ENCODE measurements around the gene SLC13A2.

SLC13A2 gene

DNA sequence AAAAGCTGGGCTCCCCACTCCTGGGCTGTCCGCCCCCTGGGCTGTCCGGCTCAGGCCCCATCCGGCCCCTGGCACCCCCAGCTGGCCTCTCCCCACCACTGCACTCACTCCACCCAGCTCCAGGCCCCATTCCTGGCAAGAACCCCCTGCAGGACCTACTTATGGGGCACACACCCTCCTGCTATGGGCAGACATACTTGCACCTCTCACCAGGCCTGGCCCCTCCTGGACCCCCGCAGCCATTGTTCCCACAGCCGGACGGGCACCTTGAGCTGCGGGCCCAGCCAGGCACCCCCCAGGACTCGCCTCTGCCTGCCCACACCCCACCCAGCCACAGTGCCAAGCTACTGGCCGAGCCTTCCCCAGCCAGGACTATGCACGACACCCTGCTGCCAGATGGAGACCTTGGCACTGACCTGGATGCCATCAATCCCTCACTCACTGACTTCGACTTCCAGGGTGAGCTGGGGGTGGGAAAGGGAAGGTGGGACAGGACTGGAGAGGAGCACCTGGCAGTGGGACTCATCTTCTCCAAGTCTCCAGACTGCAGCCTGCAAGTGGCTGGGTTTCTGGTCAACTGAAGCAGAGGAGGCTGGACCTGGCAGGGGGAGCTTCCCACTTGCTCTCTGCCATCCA, 61.4 kb downstream of the SLC13A2 start:
- H3K4me1 ChIP-seq (ENCODE audit: insufficient read depth, low read length), result no peaks in the 10 kb centered on the region
- no peak overlapping the region for H3K9ac ChIP-seq (ENCODE audit: low read depth, low read length)
- H3K27ac ChIP-seq (ENCODE audit: low read length), result no peak overlapping the region
- H3K4me3 ChIP-seq (ENCODE audit: low read length), result no peak overlapping the region
- no peaks in the 10 kb centered on the region for H3K27me3 ChIP-seq (ENCODE audit: insufficient read depth, low read length)
- H3K36me3 ChIP-seq (ENCODE audit: insufficient read depth, low read depth, low read length), result no peaks in the 10 kb centered on the region
- no peaks in the 10 kb centered on the region for H3K9me3 ChIP-seq (ENCODE audit: insufficient read depth, low read depth, low read length)

GRCh38 chr17:28536532-28537218, 63.2 kb downstream of the SLC13A2 start:
- H3K27ac ChIP-seq (ENCODE audit: low read length), result no peak overlapping the region
- H3K4me1 ChIP-seq (ENCODE audit: insufficient read depth, low read length), result no peaks in the 10 kb centered on the region
- no peak overlapping the region for H3K9ac ChIP-seq (ENCODE audit: low read depth, low read length)
- no peaks in the 10 kb centered on the region for H3K9me3 ChIP-seq (ENCODE audit: insufficient read depth, low read depth, low read length)
- H3K27me3 ChIP-seq (ENCODE audit: insufficient read depth, low read length), result no peaks in the 10 kb centered on the region
- no peak overlapping the region for H3K4me3 ChIP-seq (ENCODE audit: low read length)
- no peaks in the 10 kb centered on the region for H3K36me3 ChIP-seq (ENCODE audit: insufficient read depth, low read depth, low read length)

DNA sequence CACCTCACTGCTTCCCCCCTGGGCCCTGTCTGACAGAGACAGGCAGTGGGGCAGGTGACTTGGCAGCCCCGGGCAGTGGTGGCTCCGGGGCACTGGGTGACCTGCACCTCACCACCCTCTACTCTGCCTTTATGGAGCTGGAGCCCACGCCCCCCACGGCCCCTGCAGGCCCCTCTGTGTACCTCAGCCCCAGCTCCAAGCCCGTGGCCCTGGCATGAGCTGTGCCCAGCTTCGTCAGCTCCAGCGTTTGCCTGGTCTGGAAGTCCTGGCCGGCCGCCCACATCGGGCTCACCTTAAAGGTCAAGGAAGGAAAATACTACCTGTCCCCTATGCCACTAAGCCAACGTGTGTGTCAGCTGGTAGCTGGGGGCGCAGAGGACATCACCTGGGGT, 63.8 kb downstream of the SLC13A2 start:
- H3K36me3 ChIP-seq (ENCODE audit: insufficient read depth, low read depth, low read length), result no peaks in the 10 kb centered on the region
- no peaks in the 10 kb centered on the region for H3K4me1 ChIP-seq (ENCODE audit: insufficient read depth, low read length)
- H3K9ac ChIP-seq (ENCODE audit: low read depth, low read length), result no peak overlapping the region
- H3K4me3 ChIP-seq (ENCODE audit: low read length), result no peak overlapping the region
- no peak overlapping the region for H3K27ac ChIP-seq (ENCODE audit: low read length)
- H3K27me3 ChIP-seq (ENCODE audit: insufficient read depth, low read length), result no peaks in the 10 kb centered on the region
- H3K9me3 ChIP-seq (ENCODE audit: insufficient read depth, low read depth, low read length), result no peaks in the 10 kb centered on the region

GRCh38 chr17:28538296-28538895, 65.0 kb downstream of the SLC13A2 start:
- no peak overlapping the region for H3K9ac ChIP-seq (ENCODE audit: low read depth, low read length)
- no peaks in the 10 kb centered on the region for H3K36me3 ChIP-seq (ENCODE audit: insufficient read depth, low read depth, low read length)
- no peaks in the 10 kb centered on the region for H3K4me1 ChIP-seq (ENCODE audit: insufficient read depth, low read length)
- H3K27ac ChIP-seq (ENCODE audit: low read length), result no peak overlapping the region
- no peaks in the 10 kb centered on the region for H3K9me3 ChIP-seq (ENCODE audit: insufficient read depth, low read depth, low read length)
- H3K27me3 ChIP-seq (ENCODE audit: insufficient read depth, low read length), result no peaks in the 10 kb centered on the region
- H3K4me3 ChIP-seq (ENCODE audit: low read length), result no peak overlapping the region

DNA sequence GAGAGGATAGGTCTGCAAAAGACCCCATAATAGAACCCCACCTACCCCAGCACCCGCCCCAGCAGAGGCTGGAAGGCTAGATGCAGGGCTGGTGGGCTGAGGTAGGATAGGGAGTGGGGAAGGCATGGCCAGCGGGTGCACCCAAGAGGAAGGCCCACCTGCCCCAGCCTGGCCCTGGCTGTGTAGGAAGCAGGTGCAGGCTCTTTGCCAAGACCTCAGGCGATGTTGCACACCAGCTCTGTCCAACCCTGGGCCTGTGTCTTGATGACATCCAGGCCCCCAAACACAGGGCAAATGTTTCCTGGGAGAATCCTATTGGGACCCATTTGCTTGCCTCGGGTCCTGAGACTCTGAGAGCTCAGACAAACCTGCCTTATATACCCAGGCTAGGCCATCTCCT, 66.8 kb downstream of the SLC13A2 start:
- no peaks in the 10 kb centered on the region for H3K9me3 ChIP-seq (ENCODE audit: insufficient read depth, low read depth, low read length)
- no peak overlapping the region for H3K27ac ChIP-seq (ENCODE audit: low read length)

GRCh38 chr17:28541439-28541838, 68.0 kb downstream of the SLC13A2 start:
- H3K4me1 ChIP-seq (ENCODE audit: insufficient read depth, low read length), result peaks cover 10% of the 10 kb centered on the region
- H3K27ac ChIP-seq (ENCODE audit: low read length), result no peak overlapping the region
- no peaks in the 10 kb centered on the region for H3K27me3 ChIP-seq (ENCODE audit: insufficient read depth, low read length)
- no peak overlapping the region for H3K9ac ChIP-seq (ENCODE audit: low read depth, low read length)
- no peak overlapping the region for H3K4me3 ChIP-seq (ENCODE audit: low read length)
- peaks cover 3% of the 10 kb centered on the region; the same call in 1 of the 2 replicates for H3K36me3 ChIP-seq (ENCODE audit: insufficient read depth, low read depth, low read length)
- H3K9me3 ChIP-seq (ENCODE audit: insufficient read depth, low read depth, low read length), result no peaks in the 10 kb centered on the region

More for the DNA sequence above, 66.8 kb downstream of the SLC13A2 start:
- H3K36me3 ChIP-seq (ENCODE audit: insufficient read depth, low read depth, low read length), result no peaks in the 10 kb centered on the region
- no peaks in the 10 kb centered on the region for H3K27me3 ChIP-seq (ENCODE audit: insufficient read depth, low read length)
- no peak overlapping the region for H3K4me3 ChIP-seq (ENCODE audit: low read length)
- no peak overlapping the region for H3K9ac ChIP-seq (ENCODE audit: low read depth, low read length)
- H3K4me1 ChIP-seq (ENCODE audit: insufficient read depth, low read length), result peaks cover 10% of the 10 kb centered on the region

DNA sequence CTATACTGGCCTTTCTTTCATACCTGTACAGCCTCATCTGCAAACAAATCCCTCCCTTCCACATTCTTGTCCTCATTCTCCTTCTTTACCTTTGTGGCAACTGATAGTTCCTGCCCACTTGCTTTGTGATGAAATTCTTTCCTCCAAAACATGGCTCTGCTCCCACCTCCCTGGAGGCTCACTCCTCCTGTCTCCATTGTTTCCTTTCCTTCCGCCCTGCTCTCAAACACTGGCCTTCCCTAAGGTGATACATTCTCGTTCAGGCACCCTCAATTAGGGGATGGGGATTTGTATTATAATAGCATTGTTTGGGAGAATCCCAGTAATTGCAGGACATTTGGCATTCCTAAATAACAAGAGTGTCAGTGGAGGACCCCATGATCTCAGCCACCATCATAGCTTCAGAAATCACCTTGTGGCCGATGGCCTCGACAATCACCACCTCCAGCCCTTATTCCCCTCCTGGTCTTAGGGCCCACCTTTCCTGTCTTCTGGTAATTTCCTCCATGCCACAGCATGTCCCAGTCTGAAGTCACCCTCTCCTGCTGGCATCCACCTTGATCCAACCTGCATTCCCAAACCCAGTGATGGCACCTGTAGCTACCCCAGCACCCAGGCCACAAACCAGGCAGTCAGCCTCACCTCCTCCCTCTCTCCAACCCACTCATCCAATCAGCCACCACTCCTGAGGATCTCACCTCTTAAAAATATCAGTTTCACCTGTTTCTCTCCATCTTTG, 71.1 kb downstream of the SLC13A2 start:
- H3K36me3 ChIP-seq (ENCODE audit: insufficient read depth, low read depth, low read length), result peaks cover 15% of the 10 kb centered on the region
- H3K27ac ChIP-seq (ENCODE audit: low read length), result no peak overlapping the region
- H3K9ac ChIP-seq (ENCODE audit: low read depth, low read length), result no peak overlapping the region
- no peaks in the 10 kb centered on the region for H3K9me3 ChIP-seq (ENCODE audit: insufficient read depth, low read depth, low read length)
- no peak overlapping the region for H3K4me3 ChIP-seq (ENCODE audit: low read length)
- H3K4me1 ChIP-seq (ENCODE audit: insufficient read depth, low read length), result peaks cover 10% of the 10 kb centered on the region
- H3K27me3 ChIP-seq (ENCODE audit: insufficient read depth, low read length), result no peaks in the 10 kb centered on the region

GRCh38 chr17:28545141-28545503, 71.7 kb downstream of the SLC13A2 start:
- H3K27me3 ChIP-seq (ENCODE audit: insufficient read depth, low read length), result no peaks in the 10 kb centered on the region
- no peak overlapping the region for H3K27ac ChIP-seq (ENCODE audit: low read length)
- H3K4me1 ChIP-seq (ENCODE audit: insufficient read depth, low read length), result peaks cover 10% of the 10 kb centered on the region
- H3K9me3 ChIP-seq (ENCODE audit: insufficient read depth, low read depth, low read length), result no peaks in the 10 kb centered on the region
- H3K36me3 ChIP-seq (ENCODE audit: insufficient read depth, low read depth, low read length), result peaks cover 15% of the 10 kb centered on the region
- H3K9ac ChIP-seq (ENCODE audit: low read depth, low read length), result no peak overlapping the region
- no peak overlapping the region for H3K4me3 ChIP-seq (ENCODE audit: low read length)

- Histone ChIP-seq H3K36me3 (ENCODE audit: insufficient read depth, low read depth, low read length) (peaks cover 15% of the 10 kb centered on the region), H3K4me3 (ENCODE audit: low read length) (no peak overlapping the region), H3K9me3 (ENCODE audit: insufficient read depth, low read depth, low read length) (no peaks in the 10 kb centered on the region), H3K27ac (ENCODE audit: low read length) (no peak overlapping the region), H3K27me3 (ENCODE audit: insufficient read depth, low read length) (no peaks in the 10 kb centered on the region), H3K4me1 (ENCODE audit: insufficient read depth, low read length) (peaks cover 10% of the 10 kb centered on the region), H3K9ac (ENCODE audit: low read depth, low read length) (no peak overlapping the region; the same call in 1 of the 2 replicates)
Measured at GRCh38 chr17:28545787-28546415, 72.5 kb downstream of the SLC13A2 start.

DNA sequence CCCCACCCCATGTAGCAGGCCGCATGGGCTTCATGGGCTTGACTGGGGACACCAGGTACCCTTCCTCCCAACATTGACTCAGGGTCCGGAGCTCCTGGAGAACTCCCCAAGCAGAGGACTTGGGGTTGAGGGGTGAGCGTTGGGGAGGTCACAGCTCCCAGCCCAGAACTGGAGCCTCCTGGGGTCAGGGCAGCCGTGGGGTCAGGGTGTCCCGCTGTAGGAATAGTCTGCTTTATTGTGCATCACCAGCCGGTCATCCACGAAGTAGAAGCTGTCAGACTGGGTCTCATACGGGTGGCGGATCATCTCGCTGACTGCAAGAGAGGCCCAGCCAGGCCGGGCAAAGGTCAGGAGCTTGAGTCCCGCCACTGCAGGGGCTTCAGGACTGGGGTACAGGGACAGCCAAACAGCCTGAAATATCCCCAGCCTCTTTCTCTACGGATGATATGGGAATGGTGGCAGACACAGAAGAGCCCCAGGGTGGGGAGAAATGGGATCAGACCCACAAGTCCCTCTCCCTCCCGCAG, 73.7 kb downstream of the SLC13A2 start:
- Histone ChIP-seq H3K36me3 (ENCODE audit: insufficient read depth, low read depth, low read length) (peaks cover 15% of the 10 kb centered on the region), H3K27ac (ENCODE audit: low read length) (no peak overlapping the region), H3K9me3 (ENCODE audit: insufficient read depth, low read depth, low read length) (no peaks in the 10 kb centered on the region), H3K27me3 (ENCODE audit: insufficient read depth, low read length) (peaks cover 6% of the 10 kb centered on the region; the same call in 1 of the 2 replicates), H3K4me3 (ENCODE audit: low read length) (no peak overlapping the region), H3K4me1 (ENCODE audit: insufficient read depth, low read length) (peaks cover 14% of the 10 kb centered on the region), H3K9ac (ENCODE audit: low read depth, low read length) (no peak overlapping the region)
